ENCODE results near the gene CGNL1.

DNA sequence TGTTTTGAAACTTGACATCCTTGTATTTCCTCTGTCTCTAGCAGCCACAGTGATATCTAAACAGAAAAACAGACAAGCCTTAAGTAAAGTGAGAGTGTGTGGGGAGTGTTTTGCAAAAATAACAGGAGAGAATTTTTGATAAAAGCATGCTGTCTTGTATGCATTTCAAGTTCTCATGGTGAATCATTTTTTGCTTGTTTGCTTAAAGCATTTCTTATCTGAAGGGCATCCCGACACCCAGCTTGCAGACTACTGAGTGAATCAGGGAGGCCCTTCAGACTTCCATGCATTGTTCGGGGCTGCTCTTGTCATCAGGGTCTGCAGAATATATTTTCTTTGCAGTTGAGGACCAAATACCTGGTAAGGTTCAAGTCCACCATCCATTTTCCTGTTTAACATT lies 8.5 kb downstream of the CGNL1 start:
- TF ChIP-seq, protein P1, sequence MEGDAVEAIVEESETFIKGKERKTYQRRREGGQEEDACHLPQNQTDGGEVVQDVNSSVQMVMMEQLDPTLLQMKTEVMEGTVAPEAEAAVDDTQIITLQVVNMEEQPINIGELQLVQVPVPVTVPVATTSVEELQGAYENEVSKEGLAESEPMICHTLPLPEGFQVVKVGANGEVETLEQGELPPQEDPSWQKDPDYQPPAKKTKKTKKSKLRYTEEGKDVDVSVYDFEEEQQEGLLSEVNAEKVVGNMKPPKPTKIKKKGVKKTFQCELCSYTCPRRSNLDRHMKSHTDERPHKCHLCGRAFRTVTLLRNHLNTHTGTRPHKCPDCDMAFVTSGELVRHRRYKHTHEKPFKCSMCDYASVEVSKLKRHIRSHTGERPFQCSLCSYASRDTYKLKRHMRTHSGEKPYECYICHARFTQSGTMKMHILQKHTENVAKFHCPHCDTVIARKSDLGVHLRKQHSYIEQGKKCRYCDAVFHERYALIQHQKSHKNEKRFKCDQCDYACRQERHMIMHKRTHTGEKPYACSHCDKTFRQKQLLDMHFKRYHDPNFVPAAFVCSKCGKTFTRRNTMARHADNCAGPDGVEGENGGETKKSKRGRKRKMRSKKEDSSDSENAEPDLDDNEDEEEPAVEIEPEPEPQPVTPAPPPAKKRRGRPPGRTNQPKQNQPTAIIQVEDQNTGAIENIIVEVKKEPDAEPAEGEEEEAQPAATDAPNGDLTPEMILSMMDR (IDR thresholded peaks at IDR 0.05), result no peak
- TF ChIP-seq POLR2A (IDR thresholded peaks at IDR 0.05) (no peak), EP300 (IDR thresholded peaks at IDR 0.05) (no peak), POLR2AphosphoS5 (IDR thresholded peaks at IDR 0.05) (no peak)
